GM19035 (cell line): ENCODE results near the gene CCDC188.

Experiments
- ATAC-seq: cut with Tn5 transposase; IDR thresholded peaks from one replicate; pipeline ENCODE4 v1.9.1; 2021; ENCODE audit not compliant: unreplicated experiment

The CCDC188 gene

GRCh38 chr22:20185750-20186149 is 34.9 kb upstream of the CCDC188 start:
- ATAC-seq: no peak

DNA sequence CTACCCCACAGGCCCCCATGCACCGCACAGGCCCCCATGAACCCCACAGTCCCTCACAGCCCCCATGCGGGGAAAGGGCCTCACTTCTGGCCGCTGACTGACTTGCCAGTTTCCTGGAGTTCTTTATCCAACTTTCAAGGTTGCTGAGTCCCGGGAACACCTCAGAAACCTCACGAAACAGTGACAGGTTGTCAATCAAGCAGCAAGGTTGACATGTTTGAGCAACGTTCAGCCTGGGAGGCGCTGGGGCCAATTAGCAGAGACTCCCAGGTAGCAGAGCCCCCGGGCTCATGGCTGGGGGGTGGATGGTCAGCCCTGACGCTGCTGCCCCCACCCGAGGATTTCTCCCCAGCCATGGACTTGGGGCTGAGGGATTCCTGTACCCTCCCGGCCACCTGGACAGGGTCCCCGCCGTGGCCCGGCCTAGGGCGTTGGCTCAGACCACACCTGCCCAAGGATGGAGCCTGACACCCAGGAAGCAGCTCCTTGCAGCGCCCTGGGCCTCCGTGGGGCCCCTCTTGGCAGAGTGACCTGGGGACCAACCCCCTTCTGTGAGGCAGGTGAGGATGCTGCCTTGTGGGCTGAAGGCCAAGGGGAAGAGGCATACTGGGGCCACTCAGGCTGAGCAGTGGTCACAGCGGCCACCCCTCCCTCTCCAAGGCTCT is 33.8 kb upstream of the CCDC188 start:
- no peak for ATAC-seq

- no peak for ATAC-seq
These were observed 33.0 kb upstream of the CCDC188 start for GRCh38 chr22:20183823-20184222.

- ATAC-seq: no peak
These were observed 32.2 kb upstream of the CCDC188 start for GRCh38 chr22:20183101-20183500.

DNA sequence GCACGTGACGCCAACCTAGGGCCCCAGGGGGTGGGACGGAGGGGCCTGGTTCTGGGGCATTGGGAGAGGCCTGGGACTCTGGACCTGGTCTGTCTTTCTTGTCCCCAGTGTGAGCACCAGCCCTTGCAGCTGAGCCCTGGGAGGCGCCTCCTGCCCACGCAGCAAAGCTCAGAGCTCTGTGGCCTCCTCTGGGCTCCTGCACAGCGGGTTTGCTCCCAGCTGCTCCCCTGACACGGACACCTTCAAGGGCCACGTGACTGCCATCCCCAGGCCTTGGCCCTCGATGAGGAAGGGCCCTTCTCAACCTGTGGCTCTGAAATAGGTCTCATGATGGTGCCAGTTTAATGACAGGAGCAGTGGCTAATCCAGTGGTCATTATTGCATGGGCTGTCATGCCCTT is 31.5 kb upstream of the CCDC188 start:
- no peak for ATAC-seq

- no peak for ATAC-seq
These were observed 31.0 kb upstream of the CCDC188 start for GRCh38 chr22:20181884-20182236.

- ATAC-seq: no peak
These were observed 30.5 kb upstream of the CCDC188 start for GRCh38 chr22:20181194-20181883.

GRCh38 chr22:20180640-20181039 is 29.8 kb upstream of the CCDC188 start:
- no peak for ATAC-seq

- no peak for ATAC-seq
These were observed 29.4 kb upstream of the CCDC188 start for GRCh38 chr22:20180245-20180630.

GRCh38 chr22:20179455-20180244 is 28.8 kb upstream of the CCDC188 start:
- no peak for ATAC-seq

GRCh38 chr22:20178915-20179227 is 28.0 kb upstream of the CCDC188 start:
- no peak for ATAC-seq

DNA sequence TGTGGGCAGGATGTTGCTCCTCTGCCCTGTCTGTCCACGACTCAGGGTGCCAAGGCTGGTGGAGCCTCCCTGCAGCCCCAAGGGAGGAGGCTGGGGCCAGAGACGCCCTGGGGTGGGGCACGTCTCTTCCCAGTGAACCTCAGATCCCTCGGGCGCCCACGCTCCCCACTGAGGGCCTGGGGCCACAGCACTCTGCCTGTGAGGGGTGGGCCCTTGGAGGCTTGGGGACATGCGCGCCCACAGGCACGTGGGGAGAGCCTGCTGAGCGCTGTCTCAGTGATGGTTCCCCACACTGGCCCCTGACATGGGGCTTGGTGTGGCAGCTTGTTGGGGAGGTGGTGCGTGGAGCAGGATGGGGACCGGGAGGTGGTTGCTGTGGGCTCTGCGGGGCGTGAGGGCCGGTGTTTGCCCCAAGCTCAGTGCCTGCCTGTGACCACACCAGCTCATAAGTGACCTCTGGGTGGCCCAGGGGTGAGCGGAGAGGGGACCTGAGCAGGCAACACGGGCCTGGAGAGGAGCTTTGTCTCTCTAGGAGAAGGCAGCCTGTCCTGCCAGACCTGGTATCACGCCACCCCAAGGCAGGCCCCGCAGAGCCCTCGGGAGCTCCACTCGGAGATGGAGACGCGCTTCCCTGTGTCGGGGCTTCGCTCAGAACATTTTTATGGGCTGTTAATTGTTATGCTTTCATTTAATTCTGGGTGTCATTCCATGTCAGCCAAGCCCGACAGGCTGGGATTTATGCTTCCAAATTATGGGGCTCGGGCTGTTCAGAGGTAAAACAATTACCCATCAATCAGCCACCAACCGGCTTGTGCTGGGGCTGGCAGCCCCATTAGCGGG is 27.4 kb upstream of the CCDC188 start:
- no peak for ATAC-seq

- no peak for ATAC-seq
These were observed 26.5 kb upstream of the CCDC188 start for GRCh38 chr22:20177217-20177911.

- no peak for ATAC-seq
These were observed 25.7 kb upstream of the CCDC188 start for GRCh38 chr22:20176421-20177085.

GRCh38 chr22:20175597-20175900 is 24.7 kb upstream of the CCDC188 start:
- no peak for ATAC-seq

GRCh38 chr22:20174785-20175596 is 24.1 kb upstream of the CCDC188 start:
- no peak for ATAC-seq

- no peak for ATAC-seq
These were observed 22.9 kb upstream of the CCDC188 start for GRCh38 chr22:20173772-20174171.

DNA sequence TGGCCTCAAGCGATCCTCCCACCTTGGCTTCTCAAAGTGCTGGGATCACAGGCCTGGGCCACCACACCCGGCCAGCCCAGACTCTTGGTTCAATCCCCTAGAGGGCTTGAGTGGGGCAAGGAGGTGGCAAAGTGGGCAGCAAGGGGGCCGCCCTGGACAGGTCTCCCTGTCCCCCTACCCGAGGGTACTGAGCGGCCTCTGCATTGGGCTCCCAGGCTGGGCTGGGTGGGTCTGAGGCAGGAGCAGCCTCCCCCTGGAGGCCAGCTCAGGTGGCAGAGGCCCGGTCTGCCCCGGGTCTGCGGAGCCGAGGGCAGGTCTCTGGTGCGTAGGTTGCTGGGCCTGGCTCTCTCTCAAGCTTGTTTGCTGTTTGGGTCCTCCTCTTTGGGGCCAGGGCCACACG is 22.4 kb upstream of the CCDC188 start:
- ATAC-seq: no peak

GRCh38 chr22:20172141-20172613 is 21.3 kb upstream of the CCDC188 start:
- ATAC-seq: no peak
